Parietal lobe (tissue), 2 donors: ENCODE measurements around the gene ARRDC1. TPM values are rescaled to one million over a fixed set of nuclear protein-coding genes. Genes with fewer than 3 reads are reported as not detected.

Source experiments
- small RNA-seq: library from RNA; depleted of rRNA; stranded (forward); fragments of <200 nt; gene quantifications from one replicate; pipeline ENCODE3, GENCODE V24; 2014; ENCODE audit warnings: low replicate concordance
- total RNA-seq: library from RNA; depleted of rRNA; stranded (reverse); fragments of >200 nt; gene quantifications from one replicate; pipeline ENCODE4 v1.2.3, GENCODE V29; 2014

The ARRDC1 gene, protein sequence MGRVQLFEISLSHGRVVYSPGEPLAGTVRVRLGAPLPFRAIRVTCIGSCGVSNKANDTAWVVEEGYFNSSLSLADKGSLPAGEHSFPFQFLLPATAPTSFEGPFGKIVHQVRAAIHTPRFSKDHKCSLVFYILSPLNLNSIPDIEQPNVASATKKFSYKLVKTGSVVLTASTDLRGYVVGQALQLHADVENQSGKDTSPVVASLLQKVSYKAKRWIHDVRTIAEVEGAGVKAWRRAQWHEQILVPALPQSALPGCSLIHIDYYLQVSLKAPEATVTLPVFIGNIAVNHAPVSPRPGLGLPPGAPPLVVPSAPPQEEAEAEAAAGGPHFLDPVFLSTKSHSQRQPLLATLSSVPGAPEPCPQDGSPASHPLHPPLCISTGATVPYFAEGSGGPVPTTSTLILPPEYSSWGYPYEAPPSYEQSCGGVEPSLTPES
- total RNA-seq = 42.9 TPM

DNA sequence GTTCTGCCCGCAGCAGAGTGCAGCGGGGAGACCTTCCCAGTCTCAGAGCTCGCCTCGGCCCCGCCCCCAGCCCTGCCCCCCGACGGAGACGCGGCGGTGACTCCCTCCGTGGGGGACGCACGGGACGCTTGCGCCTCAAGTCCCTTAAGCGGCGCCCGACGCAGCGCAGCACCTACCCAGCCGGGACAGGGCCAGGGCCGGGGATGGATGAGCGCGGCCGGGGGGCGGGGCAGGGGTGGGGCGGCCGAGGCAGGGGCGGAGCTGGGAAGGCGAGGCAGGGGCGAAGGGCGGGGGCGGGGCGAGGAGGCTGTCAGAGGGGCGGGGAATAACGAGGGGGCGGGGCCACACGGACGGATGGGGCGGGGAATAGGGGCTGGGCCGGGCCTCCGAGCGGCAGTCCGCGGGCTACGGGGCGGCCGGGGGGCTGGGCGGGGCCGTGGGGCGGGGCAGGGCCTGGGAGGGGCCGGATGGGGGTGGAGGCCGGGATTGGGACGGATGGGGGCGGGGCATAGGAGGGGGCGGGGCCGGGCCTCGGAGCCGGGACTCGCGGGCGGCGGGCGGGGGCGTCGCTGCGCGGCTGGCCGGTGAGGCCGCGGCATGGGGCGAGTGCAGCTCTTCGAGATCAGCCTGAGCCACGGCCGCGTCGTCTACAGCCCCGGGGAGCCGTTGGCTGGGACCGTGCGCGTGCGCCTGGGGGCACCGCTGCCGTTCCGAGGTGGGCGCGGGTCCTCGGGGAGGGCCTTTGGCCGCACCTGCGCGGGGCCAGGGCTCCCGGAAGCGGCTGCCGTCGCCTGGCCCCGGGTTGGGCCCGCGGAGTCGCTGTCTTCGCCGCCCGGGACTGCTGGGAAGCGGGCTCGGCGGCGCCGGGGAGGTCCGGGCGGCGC lies at the start of gene ARRDC1:
Gene ARRDC1 (plus strand): TSS at position 566 of the 884 bp plus-strand sequence. CDS start 32 bp downstream, at position 598.

DNA sequence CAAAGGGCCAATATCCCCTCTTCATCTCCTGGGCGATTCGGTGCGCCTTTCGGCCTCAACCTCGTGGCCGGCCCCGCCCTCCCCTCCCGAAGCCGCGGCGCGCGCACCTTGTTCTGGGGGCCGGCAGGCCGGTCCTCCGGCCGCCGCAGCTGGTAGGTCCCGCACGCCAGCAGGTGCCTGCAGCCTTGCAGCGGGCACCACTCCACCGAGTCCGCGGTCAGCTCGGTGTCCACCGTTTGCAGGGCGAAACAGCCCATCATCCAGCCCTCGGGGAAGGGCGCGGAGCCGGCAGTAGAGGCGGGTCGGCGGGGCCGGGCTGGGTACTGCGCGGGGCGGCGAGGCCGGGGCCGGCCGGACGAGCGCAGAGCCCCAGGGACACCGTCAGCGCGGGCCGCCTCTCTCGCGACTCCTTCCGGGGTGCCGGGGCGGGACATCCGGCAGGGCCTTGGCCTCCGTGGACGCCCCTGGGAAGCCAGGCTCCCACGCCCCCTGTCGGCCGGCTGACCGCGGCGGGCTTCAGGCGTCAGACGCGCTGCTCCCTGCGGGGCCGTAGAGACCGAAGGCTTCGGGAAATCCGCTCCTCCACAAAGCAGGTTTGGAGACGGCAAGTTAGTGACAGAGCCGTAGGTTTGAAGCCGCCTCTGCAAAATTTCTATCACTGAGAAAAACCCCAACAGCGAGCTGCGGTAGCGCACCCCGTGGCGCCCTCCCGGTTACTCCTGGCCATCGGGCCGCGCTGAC lies 26.8 kb upstream of the ARRDC1 start, which contains the start of gene DPH7:
Gene DPH7 (minus strand): TSS at position 408 of the 741 bp plus-strand sequence. CDS start 148 bp downstream, at position 260.

DNA sequence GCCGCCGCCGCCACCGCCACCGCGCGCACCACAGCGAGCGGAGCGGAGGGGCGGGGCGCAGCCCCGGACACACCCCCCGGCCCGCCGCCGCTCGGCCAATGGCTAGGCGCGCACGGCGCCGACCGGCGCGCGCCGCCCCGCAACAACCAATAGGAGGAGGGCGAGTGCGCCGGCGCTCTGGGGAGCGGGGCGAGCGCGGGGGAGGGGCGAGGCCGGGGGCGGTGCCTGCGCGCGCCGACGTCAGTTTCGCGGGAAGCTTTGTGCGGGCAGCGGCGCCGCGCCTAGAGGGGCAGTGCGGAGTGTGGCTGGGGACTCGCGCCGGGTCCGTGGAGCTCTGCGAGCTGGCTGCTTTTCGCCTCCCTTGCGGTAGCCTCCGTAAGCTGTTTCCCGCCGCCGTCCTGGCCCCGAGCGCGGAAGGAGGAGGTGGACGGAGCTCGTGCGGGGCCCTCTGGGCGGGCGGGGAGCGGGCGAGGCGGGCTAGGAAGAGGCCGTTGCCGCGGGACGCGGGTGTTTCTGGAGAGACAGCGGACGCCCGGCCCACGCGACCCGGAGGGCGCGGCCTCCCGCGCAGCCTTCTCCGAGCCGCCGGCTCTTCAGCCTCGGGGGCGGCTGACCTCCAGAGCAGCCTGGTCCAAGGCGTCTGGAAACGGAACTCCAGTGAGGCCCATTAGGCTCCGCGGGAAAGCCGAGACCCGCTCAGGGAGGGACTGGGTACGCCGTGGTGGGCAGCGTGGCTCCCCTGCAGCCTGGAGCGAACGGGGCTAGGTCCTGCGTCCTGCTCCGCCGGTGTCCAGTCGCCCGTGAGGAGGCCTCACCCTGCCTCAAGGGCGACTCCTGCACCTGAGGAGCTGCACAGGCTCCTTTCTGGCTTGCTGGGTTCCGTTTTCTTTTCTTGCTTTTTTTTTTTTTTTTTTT lies 14.8 kb upstream of the ARRDC1 start, which contains the start of gene ZMYND19:
Gene ZMYND19 (minus strand): TSS at position 44 of the 915 bp plus-strand sequence. CDS start 249 bp downstream, outside the sequence.

DNA sequence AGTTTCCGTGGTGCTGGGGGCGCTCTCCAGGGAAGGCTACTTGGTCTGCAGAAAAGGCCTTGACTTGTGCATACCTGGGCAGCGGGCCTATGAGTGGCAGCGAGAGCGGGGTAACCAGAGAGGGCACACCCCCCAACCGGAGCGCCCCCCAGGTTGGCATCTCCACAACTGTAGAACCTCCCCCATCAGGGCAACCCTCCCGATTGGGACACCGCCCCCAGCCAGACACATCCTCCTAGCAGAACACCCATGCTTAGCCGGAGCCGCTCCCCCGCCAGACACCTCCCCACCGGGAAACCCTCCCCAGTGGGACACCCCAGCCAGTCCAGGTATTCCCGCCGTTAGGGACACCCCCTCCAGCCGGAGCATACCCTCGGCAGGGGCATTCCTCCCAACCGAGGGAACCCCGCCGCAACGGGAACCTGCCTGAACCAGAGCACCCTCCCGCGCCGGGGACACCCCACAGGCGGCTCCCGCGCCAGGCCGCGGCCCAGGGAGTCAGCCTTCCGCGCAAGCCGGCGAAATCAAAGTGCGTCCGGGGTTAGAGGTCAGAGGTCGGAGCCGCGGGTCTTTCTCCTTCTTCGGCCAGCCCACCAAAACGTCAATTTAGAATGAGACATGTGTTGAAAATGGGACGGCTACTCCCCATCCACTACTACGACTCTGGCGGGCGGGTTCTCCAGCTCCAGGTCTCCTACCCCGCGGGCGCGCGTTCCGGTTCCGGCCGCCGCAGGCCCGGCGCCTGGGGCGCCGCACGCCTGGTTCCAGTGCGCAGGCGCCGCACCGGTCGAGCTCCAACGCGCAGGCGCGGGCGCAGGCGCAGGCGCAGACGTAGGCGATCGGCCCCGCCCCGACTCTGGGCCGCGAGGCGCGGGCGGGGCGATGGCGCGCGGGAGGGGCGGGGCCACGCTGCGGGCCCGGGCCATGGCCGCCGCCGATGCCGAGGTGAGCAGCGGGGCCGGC lies 12.9 kb downstream of the ARRDC1 start, which contains the start of gene EHMT1:
Gene EHMT1 (plus strand): TSS at position 901 of the 963 bp plus-strand sequence. CDS start 24 bp downstream, at position 925.

Small RNA genes lying within 50 kb of the gene (small RNA-seq; reads per million reads assigned to genes)
- not detected for gene RF00017

Other genes with a start within 250 kb of the ARRDC1 start
- gene EXD3, start 182.5 kb upstream of the ARRDC1 start, total RNA-seq = 36.9 TPM
- gene NOXA1, start 182.3 kb upstream of the ARRDC1 start, total RNA-seq = 2.5 TPM
- not detected for gene ENTPD8, start 164.3 kb upstream of the ARRDC1 start, total RNA-seq
- 66.7 TPM for gene NSMF, start 146.4 kb upstream of the ARRDC1 start, total RNA-seq
- 3.8 TPM for gene PNPLA7, start 55.3 kb upstream of the ARRDC1 start, total RNA-seq
- 19.7 TPM for gene MRPL41, start 53.8 kb upstream of the ARRDC1 start, total RNA-seq
- 49.1 TPM for gene DPH7, start 26.8 kb upstream of the ARRDC1 start, total RNA-seq
- gene ZMYND19, start 15.2 kb upstream of the ARRDC1 start, total RNA-seq = 20.7 TPM
- 128 TPM for gene EHMT1, start 13.3 kb downstream of the ARRDC1 start, total RNA-seq